GM12878 (cell line): Measurements from ENCODE around the gene TRIM43B. TPM values are rescaled to one million over a fixed set of nuclear protein-coding genes. Genes with fewer than 3 reads are reported as not detected.

ENCODE experiments used
- CBFB ChIP-seq: IDR thresholded peaks from 2 replicates; pipeline ENCODE4 v1.6.1; 2016; ENCODE audit warnings: antibody characterized with exemption, low read depth
- CEBPB ChIP-seq, 2 experiments: fragments of 150-350 bp in 1 of 2; IDR thresholded peaks; 2 replicates each; pipeline ENCODE4 v1.6.1; 2012 to 2014; ENCODE audit warnings: low read depth in 2 of 2, low read length in 2 of 2, borderline replicate concordance in 1 of 2, inconsistent platforms in 1 of 2
- DPF2 ChIP-seq: fragments of 450-650 bp; IDR thresholded peaks from 2 replicates; pipeline ENCODE4 v1.6.1; 2017; ENCODE audit warnings: mild to moderate bottlenecking
- EP300 ChIP-seq, 2 experiments: fragments of 150-350 bp in 1 of 2; IDR thresholded peaks; 2 replicates each; pipeline ENCODE4 v1.6.1; 2011 to 2012; ENCODE audit warnings: low read depth in 2 of 2, low read length in 2 of 2, borderline replicate concordance in 1 of 2, improper control_type of control experiment in 1 of 2, inconsistent platforms in 1 of 2; ENCODE audit not compliant: control insufficient read depth in 1 of 2
- ETV6 ChIP-seq, 2 experiments: fragments of 450-650 bp in 1 of 2; IDR thresholded peaks in 1 of 2; conservative IDR thresholded peaks in 1 of 2; 2 replicates each; pipeline ENCODE4 v1.6.1; 2014; ENCODE audit warnings: antibody characterized with exemption in 1 of 2, borderline replicate concordance in 1 of 2, low read depth in 1 of 2, mild to moderate bottlenecking in 1 of 2, moderate library complexity in 1 of 2
- EZH2 ChIP-seq: IDR thresholded peaks from 2 replicates; pipeline ENCODE4 v1.6.1; 2012; ENCODE audit warnings: low read depth, mild to moderate bottlenecking, control low read depth, inconsistent platforms, low read length, borderline replicate concordance; ENCODE audit not compliant: control insufficient read depth
- IKZF2 ChIP-seq, 2 experiments: fragments of 450-650 bp; IDR thresholded peaks; 2 replicates each; pipeline ENCODE4 v1.6.1; 2017; ENCODE audit warnings: mild to moderate bottlenecking in 2 of 2, moderate library complexity in 2 of 2
- NBN ChIP-seq: fragments of 450-650 bp; IDR thresholded peaks from 2 replicates; pipeline ENCODE4 v1.6.1; 2016
- NFYA ChIP-seq: IDR thresholded peaks from 2 replicates; pipeline ENCODE4 v1.6.1; 2011; ENCODE audit warnings: low read depth, mild to moderate bottlenecking, low read length, improper control_type of control experiment, borderline replicate concordance
- NKRF ChIP-seq: fragments of 450-650 bp; conservative IDR thresholded peaks from 2 replicates; pipeline ENCODE4 v1.6.1; 2017; ENCODE audit warnings: mild to moderate bottlenecking, moderate library complexity
- POLR2A ChIP-seq: IDR thresholded peaks from 2 replicates; pipeline ENCODE4 v1.6.1; 2011; ENCODE audit warnings: low read depth, mild to moderate bottlenecking, low read length
- PRDM15 ChIP-seq: fragments of 450-650 bp; formaldehyde crosslinking; IDR thresholded peaks from 2 replicates; pipeline ENCODE4 v1.4.0; 2020; ENCODE audit warnings: mild to moderate bottlenecking, moderate library complexity
- RAD51 ChIP-seq: fragments of 450-650 bp; IDR thresholded peaks from 2 replicates; pipeline ENCODE4 v1.6.1; 2016; ENCODE audit warnings: moderate library complexity, mild to moderate bottlenecking, inconsistent platforms
- RB1 ChIP-seq: fragments of 450-650 bp; formaldehyde crosslinking; IDR thresholded peaks from 2 replicates; pipeline ENCODE4 v1.6.1; 2017; ENCODE audit warnings: mild to moderate bottlenecking, borderline replicate concordance
- SIN3A ChIP-seq: IDR thresholded peaks from 2 replicates; pipeline ENCODE4 v1.6.1; 2012; ENCODE audit warnings: low read depth, low read length, improper control_type of control experiment
- SREBF2 ChIP-seq: IDR thresholded peaks from 2 replicates; pipeline ENCODE4 v1.6.1; 2012; ENCODE audit warnings: mild to moderate bottlenecking, low read length
- SRF ChIP-seq, 2 experiments: IDR thresholded peaks; 2 replicates each; pipeline ENCODE4 v1.6.1; 2011; ENCODE audit warnings: low read depth in 2 of 2, low read length in 2 of 2, mild to moderate bottlenecking in 1 of 2, moderate library complexity in 1 of 2
- TBL1XR1 ChIP-seq: IDR thresholded peaks from 2 replicates; pipeline ENCODE4 v1.6.1; 2012; ENCODE audit warnings: low read depth, low read length, improper control_type of control experiment
- WRNIP1 ChIP-seq: IDR thresholded peaks from 2 replicates; pipeline ENCODE4 v1.6.1; 2011; ENCODE audit warnings: low read depth, low read length, improper control_type of control experiment, borderline replicate concordance
- YY1 ChIP-seq: IDR thresholded peaks from 2 replicates; pipeline ENCODE4 v1.6.1; 2011; ENCODE audit warnings: low read depth, mild to moderate bottlenecking, low read length
- ZNF207 ChIP-seq: fragments of 450-650 bp; IDR thresholded peaks from 2 replicates; pipeline ENCODE4 v1.6.1; 2014; ENCODE audit warnings: antibody characterized with exemption, mild to moderate bottlenecking, borderline replicate concordance
- ZNF592 ChIP-seq: fragments of 450-650 bp; IDR thresholded peaks from 2 replicates; pipeline ENCODE4 v1.6.1; 2017; ENCODE audit warnings: mild to moderate bottlenecking, moderate library complexity
- polyA plus RNA-seq, 11 experiments: library from polyadenylated mRNA; depleted of rRNA in 4 of 11; unstranded in 6 of 11; stranded (reverse) in 5 of 11; fragments of >200 nt; fragmentation: Nextera tagmentation in 4 of 11; fragmentation: Illumina TruSeq in 1 of 11; extraction: Ambion mirVana in 4 of 11; extraction: Trizol in 1 of 11; gene quantifications; 1 replicate in 1 of 11; 2 replicates in 10 of 11; pipeline versions ENCODE4 v1.2.1 to v1.2.3, GENCODE V29; 2011 to 2016; ENCODE audit warnings: inconsistent platforms in 2 of 11, missing spikeins in 2 of 11, low read depth in 1 of 11
- total RNA-seq, 4 experiments: library from RNA; depleted of rRNA in 3 of 4; stranded (reverse); fragments of >200 nt in 3 of 4; fragmentation: Illumina TruSeq in 1 of 4; extraction: Trizol in 1 of 4; gene quantifications; 2 replicates each; pipeline versions ENCODE4 v1.2.1 to v1.2.3, GENCODE V29; 2013 to 2021

TRIM43B gene
- total and polyA plus RNA-seq, 10 of the 15 experiments (the other 5 are each of a cell fraction or from before 2014, with no cell fraction given), result 0.05 TPM; not detected in 9

GRCh38 chr2:95530734-95531133 is 46.2 kb upstream of the TRIM43B start (continued):
- TF ChIP-seq SRF (IDR thresholded peaks at IDR 0.05; ENCODE audit: low read depth in 2 of 2, low read length in 2 of 2), result 0 out of 4 replicates have a peak, but pooled peaks of 1 of the 2 experiments have one; percentile 9
- TF ChIP-seq SIN3A, result no peak
- no peak for TF ChIP-seq RAD51
- no peak for TF ChIP-seq NFYA
- TF ChIP-seq CEBPB (IDR thresholded peaks at IDR 0.05; ENCODE audit: borderline replicate concordance in 1 of 2, low read depth in 2 of 2, low read length in 2 of 2), result no peak
- TF ChIP-seq EP300 (IDR thresholded peaks at IDR 0.05; ENCODE audit: borderline replicate concordance in 1 of 2, control insufficient read depth in 1 of 2, low read depth in 2 of 2, low read length in 2 of 2), result 0 out of 4 replicates have a peak, but pooled peaks of 1 of the 2 experiments have one; percentile 11
- TF ChIP-seq IKZF2 (IDR thresholded peaks at IDR 0.05), result peak; percentile 43 to 54; a peak in 2 of 4 replicates
- TF ChIP-seq CBFB, result no peak
- TF ChIP-seq TBL1XR1, result no peak
- no peak for TF ChIP-seq PRDM15 (CRISPR knock-in tag)
- TF ChIP-seq EZH2, result no peak
- peak; percentile 41 for TF ChIP-seq POLR2A
- no peak for TF ChIP-seq YY1
- TF ChIP-seq WRNIP1, result no peak
- no peak for TF ChIP-seq SREBF2
- no peak for TF ChIP-seq RB1
- TF ChIP-seq ZNF592, result no peak
- no peak for TF ChIP-seq NBN
- no peak for TF ChIP-seq ETV6 (conservative IDR thresholded peaks at IDR 0.05 in 1 of 2, IDR thresholded peaks at IDR 0.05 in 1 of 2; ENCODE audit: borderline replicate concordance in 1 of 2, low read depth in 1 of 2)
- TF ChIP-seq NKRF, result no peak
- no peak for TF ChIP-seq DPF2
- no peak for TF ChIP-seq ZNF207
